UCSD-AML1 (cell line): ENCODE results near the gene RXRA.
"Not testable (repeated sequence)": the region's sequence is repeated elsewhere in the genome, so short reads cannot be mapped to it uniquely, and the experiment has no call there.

Source experiments
- DNase-seq: peaks from one replicate; lab custom pipeline; 2025; ENCODE audit not compliant: unreplicated experiment; lab: John Stamatoyannopoulos, UW

The RXRA gene

GRCh38 chr9:134307674-134308638 lies 18.3 kb upstream of the RXRA start:
- DNase-seq: no peak

DNA sequence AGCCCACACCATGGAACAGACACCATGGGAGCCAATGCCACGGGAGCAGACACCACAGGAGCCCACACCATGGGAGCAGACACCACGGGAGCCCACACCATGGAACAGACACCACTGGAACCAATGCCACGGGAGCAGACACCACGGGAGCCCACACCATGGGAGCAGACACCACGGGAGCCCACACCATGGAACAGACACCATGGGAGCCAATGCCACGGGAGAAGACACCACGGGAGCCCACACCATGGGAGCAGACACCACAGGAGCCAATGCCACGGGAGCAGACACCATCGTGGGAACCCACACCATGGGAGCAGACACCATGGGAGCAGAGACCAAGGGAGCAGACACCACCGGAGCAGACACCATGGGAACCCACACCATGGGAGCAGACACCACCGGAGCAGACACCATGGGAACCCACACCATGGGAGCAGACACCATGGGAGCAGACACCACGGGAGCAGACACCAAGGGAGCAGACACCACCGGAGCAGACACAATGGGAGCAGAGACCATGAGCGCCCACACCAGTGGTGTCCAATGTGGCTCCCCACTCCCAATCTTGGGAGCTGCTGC lies 17.5 kb upstream of the RXRA start:
- not testable (repeated sequence) for DNase-seq

DNA sequence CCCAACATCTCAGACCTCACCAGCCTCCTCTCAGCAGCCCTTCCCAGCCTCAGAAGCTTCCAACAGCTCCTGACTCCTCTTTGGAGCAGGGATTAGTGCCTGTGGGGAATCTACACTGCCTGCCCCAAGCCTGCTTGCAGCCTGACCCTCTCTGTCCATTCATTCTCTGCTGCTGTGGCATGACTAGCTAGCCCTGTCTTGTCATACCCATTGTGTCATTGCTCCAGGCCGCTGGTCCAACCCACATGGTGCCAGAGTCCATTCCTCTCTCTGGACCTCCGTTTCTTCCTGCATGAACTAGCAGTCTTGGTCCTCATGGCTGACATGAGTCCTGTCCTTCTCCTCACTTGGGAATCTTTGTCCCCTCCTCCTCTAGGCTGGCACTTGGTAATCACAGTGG lies 12.8 kb upstream of the RXRA start:
- no peak for DNase-seq

DNA sequence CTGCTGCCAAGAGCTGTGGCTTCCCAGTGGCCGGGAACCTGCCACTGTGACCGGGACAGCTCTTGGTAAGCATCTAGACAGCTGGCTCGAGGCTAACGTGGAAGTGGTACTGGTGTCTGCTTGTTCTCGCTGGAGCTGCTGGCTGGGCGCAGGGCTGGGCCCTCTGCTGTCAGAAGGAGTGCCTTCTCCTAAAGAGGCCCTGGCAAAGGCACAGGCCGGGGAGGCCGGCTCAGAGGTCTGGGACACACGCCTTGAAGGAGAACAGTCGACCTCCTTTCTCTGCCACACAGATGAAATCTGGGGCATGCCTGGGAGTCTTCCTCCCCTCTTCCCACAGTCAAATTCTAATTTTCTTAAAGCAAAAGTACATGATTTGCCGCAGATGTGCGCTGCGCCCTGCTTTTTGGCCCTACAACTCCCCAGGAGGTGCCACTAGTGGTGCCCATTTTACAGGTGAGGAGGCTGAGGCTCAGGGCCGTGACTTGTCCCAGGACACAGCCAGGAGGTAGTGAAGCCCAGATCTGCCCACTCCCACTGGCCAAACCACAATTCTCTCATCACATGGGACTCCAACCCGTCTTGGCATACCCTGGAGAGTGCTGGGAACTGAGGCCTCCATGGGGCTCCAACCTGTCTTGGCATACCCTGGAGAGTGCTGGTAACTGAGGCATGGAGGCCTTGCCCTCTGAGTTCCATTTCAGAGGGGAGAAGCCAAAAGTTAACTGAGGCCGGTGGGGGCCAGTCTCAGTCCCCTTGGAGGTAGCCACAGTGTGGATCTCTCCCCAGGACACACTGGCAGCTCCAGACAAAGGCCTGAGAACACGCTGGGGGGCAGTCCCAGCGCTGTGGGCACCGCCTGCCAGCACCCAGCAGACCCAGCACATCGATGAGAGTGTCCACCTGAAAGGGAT lies 12.0 kb upstream of the RXRA start:
- DNase-seq: no peak

GRCh38 chr9:134314950-134315715 lies 11.1 kb upstream of the RXRA start:
- DNase-seq: no peak

DNA sequence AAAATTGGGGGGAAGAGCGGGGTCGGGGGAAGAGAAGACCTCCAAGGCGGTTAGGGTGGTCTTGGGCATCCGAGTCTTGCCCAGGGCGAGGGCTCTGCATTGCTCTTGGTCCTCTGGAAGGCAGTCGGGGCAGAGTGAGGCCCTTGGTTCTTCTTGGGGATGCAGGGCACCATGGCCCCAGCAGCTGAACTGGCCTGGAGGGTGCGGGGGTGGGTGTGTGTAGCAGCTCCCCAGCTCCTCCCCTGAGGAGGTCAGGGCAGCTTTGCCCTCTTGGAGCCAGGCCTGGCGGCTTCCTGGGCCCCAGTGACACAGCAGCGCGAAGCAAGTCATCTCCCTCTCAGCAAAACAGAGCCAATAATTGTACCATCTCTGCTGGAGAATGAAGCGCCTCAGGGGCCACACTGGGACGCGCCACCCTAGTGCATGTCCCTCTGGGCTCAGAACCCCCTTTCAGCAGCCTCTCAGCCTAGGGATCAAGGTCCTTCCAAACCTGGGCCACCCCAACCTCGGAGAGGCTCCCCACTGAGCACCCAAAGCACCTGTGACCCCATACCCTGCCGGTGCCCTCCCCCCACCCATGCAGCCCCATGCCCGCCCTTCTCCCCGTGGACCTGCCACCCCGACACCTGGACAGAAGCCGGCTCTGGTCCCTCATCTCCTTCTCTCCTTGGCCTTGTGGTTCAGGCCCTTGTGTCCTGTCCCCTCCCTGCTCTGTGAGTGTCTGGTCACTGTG lies 10.4 kb upstream of the RXRA start:
- DNase-seq: no peak

DNA sequence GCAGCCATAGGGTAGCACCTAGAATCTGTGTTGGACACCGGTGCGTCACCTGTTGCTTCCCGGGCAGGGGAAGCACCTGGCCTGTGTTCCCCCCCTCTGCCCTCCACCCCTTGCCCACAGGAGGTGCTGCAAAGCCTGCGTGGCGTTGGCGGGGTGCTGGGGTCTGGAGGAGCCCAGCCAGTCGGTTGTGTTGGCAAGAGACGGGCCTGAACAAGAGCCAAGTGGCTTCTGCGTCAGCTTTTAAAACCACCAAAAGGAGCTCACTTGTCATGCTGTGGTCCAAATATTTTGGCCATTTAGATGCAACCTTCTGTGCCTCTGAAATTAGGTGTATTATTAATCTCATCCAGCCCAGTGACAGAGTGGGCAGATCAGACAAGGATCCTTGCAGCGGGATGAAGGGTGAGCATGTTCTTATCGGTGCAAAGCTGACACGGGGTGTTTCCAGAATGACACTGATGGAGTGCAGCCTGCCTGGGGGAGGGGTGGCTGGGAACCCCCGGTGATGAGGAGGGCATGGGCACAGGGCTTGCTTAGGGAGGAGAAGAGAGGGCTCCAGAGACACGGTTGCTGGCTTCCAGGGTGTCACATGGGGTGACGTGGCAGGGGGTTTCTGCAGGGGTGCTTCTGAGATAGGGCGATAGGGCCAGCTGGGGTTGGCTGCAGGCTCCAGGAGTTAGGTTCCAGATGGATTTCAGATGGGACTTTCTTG lies 9.7 kb upstream of the RXRA start:
- DNase-seq: no peak

DNA sequence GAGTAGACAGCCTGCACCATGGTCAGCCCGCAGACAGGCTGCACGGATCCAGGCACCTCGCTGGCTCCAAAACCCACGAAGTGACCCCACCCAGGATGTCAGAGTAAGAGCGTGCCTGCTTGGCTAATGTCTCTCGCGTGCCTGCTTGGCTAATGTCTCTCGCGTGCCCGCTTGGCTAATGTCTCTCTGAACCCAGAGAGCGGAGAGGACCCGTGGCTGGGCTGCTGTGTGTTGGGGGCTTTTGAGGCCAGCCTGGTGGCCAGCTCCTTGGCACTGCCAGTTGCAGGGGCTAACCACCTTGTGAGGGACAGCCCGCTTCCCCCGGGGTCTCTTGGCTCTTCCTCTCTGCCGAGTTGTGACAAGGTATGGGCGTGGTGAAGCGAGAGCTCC lies 8.9 kb upstream of the RXRA start:
- no peak for DNase-seq

- no peak for DNase-seq
Observed at GRCh38 chr9:134317790-134318414, 8.4 kb upstream of the RXRA start.

DNA sequence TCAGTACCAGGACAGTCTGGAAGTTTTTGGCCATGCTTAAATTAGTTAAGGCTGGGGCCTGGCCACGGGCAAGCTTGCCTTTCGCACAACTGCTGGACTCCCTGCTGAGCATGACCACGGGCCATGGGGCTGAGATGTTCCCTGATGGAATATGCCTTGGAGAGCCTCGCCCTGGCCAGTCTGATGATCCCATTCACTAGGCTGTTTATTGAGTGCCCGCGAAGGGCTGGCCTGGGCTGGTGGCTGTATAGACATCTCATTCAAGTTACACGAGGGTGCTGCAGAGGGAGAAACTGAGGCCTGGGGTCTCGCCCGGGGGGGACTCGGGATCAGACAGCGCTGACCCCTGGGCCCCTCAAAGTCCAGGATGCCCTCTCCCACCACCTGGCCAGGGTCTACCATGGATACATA lies 7.8 kb upstream of the RXRA start:
- DNase-seq: no peak

DNA sequence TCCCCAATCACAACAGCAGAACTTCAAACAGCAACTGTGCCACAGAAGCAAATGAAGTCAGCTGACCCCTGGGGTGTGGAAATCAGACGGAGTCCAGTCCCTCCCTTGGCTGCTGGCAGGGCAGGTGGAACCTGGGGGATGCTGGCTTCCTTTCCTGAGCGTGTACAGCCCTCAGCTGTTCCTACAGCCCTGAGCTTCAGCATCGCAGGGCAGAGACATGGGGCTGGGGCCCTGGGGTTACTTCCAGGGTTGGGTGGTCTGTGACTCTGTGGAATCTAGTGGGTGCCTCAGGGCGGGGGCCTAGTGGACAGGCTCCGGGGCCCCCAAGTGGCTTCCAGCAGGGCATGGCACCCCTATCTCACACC lies 7.3 kb upstream of the RXRA start:
- DNase-seq: no peak

DNA sequence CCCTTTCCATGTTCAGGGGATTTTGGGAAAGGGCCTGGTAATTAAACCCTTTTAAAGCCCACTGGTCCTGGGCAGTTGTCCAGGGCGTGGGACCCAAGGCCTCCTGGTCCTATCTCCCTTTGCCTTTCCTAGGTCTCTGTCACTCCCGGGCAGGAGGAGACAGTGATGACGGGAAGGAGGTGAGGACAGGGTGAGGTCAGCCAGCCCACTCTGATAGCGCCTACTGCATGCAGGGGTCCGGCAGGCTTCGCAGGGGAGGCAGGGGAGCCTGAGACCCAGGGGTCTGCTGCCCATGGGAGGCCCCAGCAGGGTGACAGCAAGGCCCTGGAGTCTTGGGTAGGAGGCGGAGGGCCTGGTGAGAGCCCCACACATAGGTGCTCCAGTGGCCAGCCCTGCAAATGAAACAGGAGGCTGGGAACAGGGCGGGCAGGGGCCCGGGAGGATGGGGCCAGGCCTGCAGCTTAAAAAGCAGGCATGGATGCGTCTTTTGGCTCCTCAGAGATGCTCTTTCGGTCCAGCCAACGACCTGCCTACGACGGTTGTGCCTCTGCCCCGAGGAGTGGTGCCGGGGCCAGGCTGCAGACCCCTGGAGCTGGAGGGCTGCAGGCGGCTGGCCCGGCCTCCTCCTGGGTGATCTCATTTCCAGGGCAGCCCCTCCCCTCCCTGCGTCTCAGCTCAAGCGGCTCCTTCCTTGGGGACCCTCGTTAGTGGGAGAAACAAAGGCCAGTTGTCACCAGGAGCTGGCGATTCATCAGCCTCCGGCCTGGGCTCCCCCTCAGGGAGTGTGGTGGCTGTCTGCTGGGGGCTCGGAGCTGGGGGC lies 6.7 kb upstream of the RXRA start:
- DNase-seq: no peak

DNA sequence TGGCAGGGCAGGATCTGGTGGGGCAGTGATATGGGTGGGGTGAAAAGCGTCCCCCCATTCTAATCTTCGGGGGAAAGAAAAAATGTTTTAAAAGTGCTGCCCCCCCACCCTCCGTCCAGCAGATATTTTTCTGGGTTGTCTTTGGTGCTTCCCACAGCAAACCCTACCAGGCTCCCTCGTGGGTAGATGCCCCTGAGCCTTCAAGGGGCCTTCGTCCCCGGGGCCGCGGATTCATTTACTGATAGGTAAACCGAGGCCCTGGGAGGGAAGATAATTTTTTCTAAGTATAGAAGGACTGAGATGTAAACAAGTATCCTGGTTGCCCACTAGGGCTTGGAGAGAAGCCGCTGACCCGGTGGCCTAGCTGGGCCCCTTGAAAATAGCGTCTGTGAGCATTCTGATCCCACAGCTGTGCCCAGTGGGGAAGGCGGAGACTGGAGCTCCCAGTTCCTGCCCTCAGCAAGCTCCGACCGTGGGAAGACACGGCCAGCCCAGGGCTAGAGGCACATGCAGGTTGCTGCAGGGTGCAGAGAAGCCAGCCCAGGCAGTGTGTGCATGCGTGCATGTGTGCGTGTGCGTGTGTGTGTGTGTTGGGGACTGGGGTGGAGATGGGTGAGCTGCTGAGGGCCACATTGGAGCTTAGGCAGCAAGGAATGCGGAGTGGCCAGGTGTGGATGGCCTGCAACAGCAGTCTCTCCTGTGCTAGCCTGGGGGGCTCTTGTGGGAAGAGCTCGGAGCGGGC lies 6.0 kb upstream of the RXRA start:
- DNase-seq: no peak

GRCh38 chr9:134320868-134321471 lies 5.3 kb upstream of the RXRA start:
- DNase-seq: no peak

DNA sequence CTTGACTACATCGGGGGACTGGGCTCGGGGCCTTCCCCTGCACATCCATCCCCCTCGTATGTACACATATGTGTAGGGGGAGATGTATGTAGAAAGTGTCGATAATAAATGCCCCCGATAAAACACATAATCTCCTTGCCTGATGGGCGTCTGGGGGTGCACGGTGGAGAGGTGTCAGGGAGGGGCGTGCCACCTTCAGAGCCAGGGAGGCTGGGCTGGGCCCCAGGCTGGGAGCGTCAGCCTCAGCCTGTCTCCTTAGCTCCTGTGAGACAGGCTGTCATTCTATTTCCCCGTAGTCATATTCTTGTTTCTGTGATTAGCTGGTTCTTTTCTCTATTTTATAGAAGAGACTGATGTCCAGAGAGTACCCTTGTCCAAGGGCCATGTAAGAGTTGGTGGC lies 4.7 kb upstream of the RXRA start:
- DNase-seq: no peak

DNA sequence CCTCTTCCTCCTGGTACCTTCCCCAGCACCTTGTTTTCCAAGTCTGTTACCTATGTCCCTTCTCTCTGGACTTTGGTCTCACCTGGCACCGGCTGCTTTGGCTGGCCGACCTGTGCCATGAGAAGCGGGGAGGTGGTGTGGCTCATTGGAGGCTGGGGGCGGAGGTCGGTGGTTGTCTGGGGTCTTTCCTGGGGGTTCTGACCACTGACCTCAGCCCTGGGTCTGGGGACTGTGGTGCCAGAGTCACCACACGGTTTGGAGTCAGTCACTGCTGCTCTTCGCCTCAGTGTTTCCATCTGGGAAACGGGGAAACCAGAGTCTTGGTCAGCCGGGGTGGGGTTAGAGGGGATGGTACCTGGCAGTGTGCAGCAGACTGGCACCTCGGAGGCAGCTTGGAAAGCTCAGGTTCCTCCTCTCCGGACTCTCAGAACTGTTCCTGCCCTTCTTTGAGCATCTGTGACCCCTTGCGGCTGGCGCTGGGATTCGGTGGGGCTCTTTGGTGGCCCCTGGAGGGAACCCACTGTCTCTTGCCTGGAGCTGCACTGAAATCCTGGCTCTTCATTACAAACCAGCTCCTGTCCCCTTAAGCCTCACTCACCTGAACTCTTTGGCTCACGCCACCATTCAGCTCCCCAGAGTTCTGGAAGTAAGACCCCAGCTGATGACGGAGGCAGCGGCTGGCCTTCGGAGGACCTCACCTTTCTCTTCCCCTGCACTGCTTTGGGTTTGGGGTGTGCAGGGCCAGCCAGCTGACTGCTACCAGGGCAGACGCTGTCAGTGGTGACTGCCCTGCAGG lies 4.1 kb upstream of the RXRA start:
- DNase-seq: no peak
